Natural killer cell (primary cell): ENCODE data around the gene GAPT. TPM values are rescaled to one million over a fixed set of nuclear protein-coding genes. Genes with fewer than 3 reads are reported as not detected.

ENCODE experiments used
- ATAC-seq, 3 donors: fragments of 150-1000 bp in 2 of 3; fragments of 200-7000 bp in 1 of 3; cut with Tn5 transposase; 1 replicate in 1 of 3; 2 replicates in 2 of 3; pipeline ENCODE4 v1.10.0; 2021; ENCODE audit warnings: mild to moderate bottlenecking in 2 of 3, moderate library complexity in 2 of 3
- DNase-seq, 2 donors: peaks; one replicate each; pipeline versions ENCODE4 v3.0.0 to v3.0.0-alpha.2; 2013 to 2021; ENCODE audit warnings: mixed read lengths in 1 of 2
- H3K27ac ChIP-seq: one replicate; pipeline ENCODE4 v1.5.1; 2013; ENCODE audit warnings: mild to moderate bottlenecking, low read length
- H3K27me3 ChIP-seq: one replicate; pipeline ENCODE4 v1.6.1; 2013; ENCODE audit warnings: low read length; ENCODE audit not compliant: control insufficient read depth, insufficient read depth
- H3K36me3 ChIP-seq: one replicate; pipeline ENCODE4 v1.6.1; 2013; ENCODE audit warnings: low read length; ENCODE audit not compliant: control insufficient read depth, insufficient read depth
- H3K4me1 ChIP-seq: one replicate; pipeline ENCODE4 v1.6.1; 2013; ENCODE audit warnings: low read length; ENCODE audit not compliant: control insufficient read depth, insufficient read depth
- H3K4me3 ChIP-seq: one replicate; pipeline ENCODE4 v1.5.1; 2013; ENCODE audit warnings: low read length
- H3K9me3 ChIP-seq: one replicate; pipeline ENCODE4 v1.6.1; 2013; ENCODE audit warnings: low read length; ENCODE audit not compliant: control insufficient read depth, insufficient read depth
- H3K27ac Mint-ChIP-seq, 2 donors: one replicate each; pipeline ENCODE4 v1.8.0; 2022; ENCODE audit warnings: mild to moderate bottlenecking in 2 of 2, mixed read lengths in 2 of 2, moderate library complexity in 1 of 2
- H3K27me3 Mint-ChIP-seq, 2 donors: one replicate each; pipeline ENCODE4 v1.8.0; 2022; ENCODE audit warnings: low read depth in 2 of 2, mixed read lengths in 2 of 2
- H3K36me3 Mint-ChIP-seq: one replicate; pipeline ENCODE4 v1.8.0; 2022; ENCODE audit warnings: mixed read lengths
- H3K4me1 Mint-ChIP-seq, 2 donors: one replicate each; pipeline ENCODE4 v1.8.0; 2022; ENCODE audit warnings: mixed read lengths in 2 of 2
- H3K4me3 Mint-ChIP-seq: one replicate; pipeline ENCODE4 v1.8.0; 2022; ENCODE audit warnings: mild to moderate bottlenecking, moderate library complexity, mixed read lengths
- H3K9me3 Mint-ChIP-seq, 2 donors: one replicate each; pipeline ENCODE4 v1.8.0; 2022; ENCODE audit warnings: mixed read lengths in 2 of 2
- WGBS: methylation state at CpG from one replicate; pipeline ENCODE4 v1.1.7; 2013; ENCODE audit warnings: missing lambda C conversion rate; ENCODE audit not compliant: insufficient coverage; 5-methylcytosine and 5-hydroxymethylcytosine counted together
- intact Hi-C: fragments of 100-400 bp; cut with micrococcal nuclease; formaldehyde crosslinking; loops from one replicate; pipeline ENCODE4 v1.14.2; 2022
- total RNA-seq, 4 donors: library from RNA; stranded (reverse); fragments of 120-200 nt in 1 of 4; gene quantifications; one replicate each; pipeline versions ENCODE4 v1.2.3 to v1.2.4, GENCODE V29; 2013 to 2022
- TF ChIP-seq, protein P1 (sequence below): fragments of 200-600 bp; IDR thresholded peaks from one replicate; pipeline ENCODE4 v1.8.0; 2022; ENCODE audit warnings: antibody characterized with exemption

GAPT gene
- total RNA-seq, 3 donors from 2014 or later (not counting 1 experiment from before 2014, with no cell fraction given) = 1.7 to 6.1 (median 1.8) TPM

DNA sequence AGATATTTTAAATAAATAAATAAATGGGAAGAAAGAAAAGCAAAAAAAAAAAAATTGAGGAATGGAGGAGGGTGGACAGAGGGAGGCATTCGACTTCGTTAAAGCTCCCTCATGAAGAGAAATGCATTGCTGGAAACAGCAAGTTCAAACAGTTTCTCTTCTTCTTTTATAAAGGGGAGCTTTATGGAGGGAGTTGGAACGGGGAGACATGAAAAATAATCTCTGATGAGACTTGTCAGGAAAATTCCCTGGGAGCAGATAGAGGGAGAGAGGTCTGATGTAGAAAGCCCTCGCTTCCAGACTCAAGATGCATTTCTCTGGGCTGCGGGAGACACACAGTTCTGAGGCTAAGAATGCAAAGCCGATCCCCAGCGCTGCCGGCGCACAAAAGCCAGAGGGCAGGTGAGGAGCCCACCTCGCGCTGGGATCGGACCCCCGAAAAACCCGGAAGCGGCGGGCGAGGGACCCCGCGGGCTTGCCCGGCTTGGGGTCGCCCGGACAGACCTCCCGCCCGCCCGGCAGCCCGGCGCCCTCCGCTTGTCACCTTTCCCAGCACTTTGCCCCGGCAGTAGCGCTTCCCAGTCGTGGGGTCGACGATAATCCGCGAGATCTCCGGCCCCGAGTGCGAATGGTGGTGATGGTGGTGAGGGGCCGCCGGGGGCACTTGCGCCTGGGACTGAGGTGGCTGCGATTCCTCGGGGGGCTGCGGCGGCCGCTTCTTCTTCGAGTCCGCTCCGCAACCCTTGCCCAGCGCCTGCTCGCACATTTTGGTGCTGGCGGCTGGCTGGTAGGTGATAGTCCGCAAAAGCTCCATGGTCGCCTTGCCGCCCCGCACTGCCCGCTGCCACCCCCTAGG, 31.9 kb upstream of the GAPT start:
- no peak for ATAC-seq
- peak in 1 of 2 donors; percentile 49 for DNase-seq
- WGBS = 1% methylated on average over 57 of the region's 57 CpGs

DNA sequence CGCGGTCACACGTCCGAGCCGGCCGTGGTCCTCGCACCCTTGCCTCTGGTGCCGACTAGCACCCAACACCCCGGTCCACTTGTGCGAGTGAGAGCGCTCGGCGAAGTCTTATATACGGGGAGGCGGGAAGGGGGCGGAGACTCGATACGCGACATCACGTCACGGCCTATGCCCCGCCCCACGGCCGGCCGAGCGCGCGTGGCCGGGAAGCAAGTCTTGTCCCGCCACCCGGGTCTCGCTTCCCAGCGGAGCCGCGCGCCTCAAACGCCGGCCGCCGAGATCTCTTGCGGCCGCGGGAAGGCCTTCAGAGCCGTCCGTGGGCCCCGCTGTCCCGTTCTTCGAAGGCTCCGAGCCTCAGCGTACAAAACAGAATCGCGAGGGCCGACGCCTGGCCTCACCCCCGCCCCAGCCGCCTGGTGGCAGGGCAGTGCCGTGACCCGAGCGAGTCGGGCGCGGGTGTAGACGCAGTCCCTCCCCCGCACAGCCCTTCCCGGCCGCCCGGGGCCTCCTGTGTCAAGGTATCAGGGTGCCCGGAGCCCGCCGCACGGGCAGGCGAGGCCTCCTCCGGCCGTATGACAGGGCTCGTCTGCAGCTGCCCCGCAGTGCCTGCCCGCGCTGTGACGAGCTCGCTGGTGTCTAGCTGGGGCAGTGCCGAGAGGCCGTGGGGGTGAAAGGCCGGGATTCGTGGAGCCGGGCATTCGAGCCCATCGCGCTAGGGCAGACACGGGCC, 31.1 kb upstream of the GAPT start, which contains the start of gene PLK2:
TSS of gene PLK2 (minus strand) at position 85 of the 730 bp plus-strand sequence. CDS start 127 bp downstream, outside the sequence.
- peaks cover 13% of the 10 kb centered on the region for H3K27me3 ChIP-seq
- H3K27ac ChIP-seq = peak within 1 kb of the TSS; percentile 95
- intact Hi-C loops = loop anchor here (1.0 to 5.0 kb wide), 4 partner anchors 573 to 1553 kb away; partner anchors contain the start of gene SETD9
- Mint-ChIP-seq H3K4me3 (peak within 1 kb of the TSS; percentile 91), H3K27ac (peak within 1 kb of the TSS; percentile 84 to 90), H3K4me1 (peaks cover 15 to 16% of the 10 kb centered on the region in 2 donors), H3K27me3 (peaks cover 6 to 22% of the 10 kb centered on the region in 2 donors), H3K9me3 (no peaks in the 10 kb centered on the region), H3K36me3 (peaks cover under 1% of the 10 kb centered on the region)
- under 1% methylated on average over 89 of the region's 89 CpGs for WGBS
- DNase-seq = peak; percentile 94 to 95
- TF ChIP-seq, protein P1, sequence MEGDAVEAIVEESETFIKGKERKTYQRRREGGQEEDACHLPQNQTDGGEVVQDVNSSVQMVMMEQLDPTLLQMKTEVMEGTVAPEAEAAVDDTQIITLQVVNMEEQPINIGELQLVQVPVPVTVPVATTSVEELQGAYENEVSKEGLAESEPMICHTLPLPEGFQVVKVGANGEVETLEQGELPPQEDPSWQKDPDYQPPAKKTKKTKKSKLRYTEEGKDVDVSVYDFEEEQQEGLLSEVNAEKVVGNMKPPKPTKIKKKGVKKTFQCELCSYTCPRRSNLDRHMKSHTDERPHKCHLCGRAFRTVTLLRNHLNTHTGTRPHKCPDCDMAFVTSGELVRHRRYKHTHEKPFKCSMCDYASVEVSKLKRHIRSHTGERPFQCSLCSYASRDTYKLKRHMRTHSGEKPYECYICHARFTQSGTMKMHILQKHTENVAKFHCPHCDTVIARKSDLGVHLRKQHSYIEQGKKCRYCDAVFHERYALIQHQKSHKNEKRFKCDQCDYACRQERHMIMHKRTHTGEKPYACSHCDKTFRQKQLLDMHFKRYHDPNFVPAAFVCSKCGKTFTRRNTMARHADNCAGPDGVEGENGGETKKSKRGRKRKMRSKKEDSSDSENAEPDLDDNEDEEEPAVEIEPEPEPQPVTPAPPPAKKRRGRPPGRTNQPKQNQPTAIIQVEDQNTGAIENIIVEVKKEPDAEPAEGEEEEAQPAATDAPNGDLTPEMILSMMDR = no peak
- peak within 1 kb of the TSS; percentile 94 for H3K4me3 ChIP-seq
- no peaks in the 10 kb centered on the region for H3K9me3 ChIP-seq
- ATAC-seq = peak; percentile 79 to 91 (median 82)
- peaks cover 18% of the 10 kb centered on the region for H3K4me1 ChIP-seq
- H3K36me3 ChIP-seq = no peaks in the 10 kb centered on the region

More for the DNA sequence above, 31.9 kb upstream of the GAPT start:
- peaks cover 6 to 22% of the 10 kb centered on the region in 2 donors for H3K27me3 Mint-ChIP-seq
- peaks cover 18% of the 10 kb centered on the region for H3K4me1 ChIP-seq
- H3K27me3 ChIP-seq = peaks cover 13% of the 10 kb centered on the region
- peaks cover 15 to 16% of the 10 kb centered on the region in 2 donors for H3K4me1 Mint-ChIP-seq
- H3K27ac Mint-ChIP-seq = peak overlapping the region; percentile 84 to 90
- H3K36me3 Mint-ChIP-seq = peaks cover 9% of the 10 kb centered on the region
- peak overlapping the region; percentile 95 for H3K27ac ChIP-seq
- no peaks in the 10 kb centered on the region for H3K36me3 ChIP-seq
- H3K9me3 ChIP-seq = no peaks in the 10 kb centered on the region
- H3K4me3 ChIP-seq = peak overlapping the region; percentile 94
- intact Hi-C loops = loop anchor here (1.0 to 5.0 kb wide), 4 partner anchors 572 to 1552 kb away; partner anchors contain the start of gene SETD9
- H3K9me3 Mint-ChIP-seq = no peaks in the 10 kb centered on the region
- TF ChIP-seq, protein P1 = no peak
- H3K4me3 Mint-ChIP-seq = peak overlapping the region; percentile 91

DNA sequence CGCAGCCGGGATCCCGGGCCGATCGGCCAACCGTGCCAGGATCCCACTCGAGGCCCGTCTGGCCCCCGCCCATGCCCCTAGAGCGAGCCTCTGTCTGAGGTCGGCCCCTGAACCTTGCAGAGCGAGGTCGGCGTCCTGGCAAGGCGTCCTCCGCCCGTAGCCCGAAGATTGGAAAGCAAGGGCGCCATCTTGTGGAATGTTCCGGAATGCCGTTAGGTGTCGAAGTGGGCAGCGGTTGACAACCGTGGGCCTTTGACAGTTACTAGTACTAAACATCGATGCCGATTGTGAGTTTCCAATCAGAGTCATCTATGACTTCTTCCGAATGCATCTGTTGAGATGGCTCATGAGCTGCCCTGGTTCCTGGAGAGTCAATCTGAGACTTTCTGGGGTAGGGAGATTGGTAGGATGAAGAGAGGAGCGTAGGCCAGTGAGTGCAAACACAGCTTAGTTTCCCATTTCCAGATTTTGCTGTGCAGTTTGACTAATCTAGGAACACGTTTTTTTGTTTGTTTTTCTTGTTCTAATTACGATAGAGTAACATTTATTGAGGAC, 30.4 kb upstream of the GAPT start:
- H3K36me3 Mint-ChIP-seq = no peaks in the 10 kb centered on the region
- H3K4me3 ChIP-seq = peak overlapping the region; percentile 94
- H3K27me3 ChIP-seq = peaks cover 13% of the 10 kb centered on the region
- peaks cover 18% of the 10 kb centered on the region for H3K4me1 ChIP-seq
- H3K4me1 Mint-ChIP-seq = peaks cover 15 to 16% of the 10 kb centered on the region in 2 donors
- H3K27ac ChIP-seq = peak overlapping the region; percentile 95
- peak; percentile 67 to 81 (median 69) for ATAC-seq
- H3K27me3 Mint-ChIP-seq = peaks cover 6 to 22% of the 10 kb centered on the region in 2 donors
- H3K36me3 ChIP-seq = no peaks in the 10 kb centered on the region
- intact Hi-C loops = loop anchor here (1.0 to 5.0 kb wide), 4 partner anchors 574 to 1554 kb away; partner anchors contain the start of gene SETD9
- H3K9me3 ChIP-seq = no peaks in the 10 kb centered on the region
- H3K9me3 Mint-ChIP-seq = no peaks in the 10 kb centered on the region
- peak overlapping the region; percentile 91 for H3K4me3 Mint-ChIP-seq
- TF ChIP-seq, protein P1 = peak; percentile 75
- peak; percentile 87 to 94 for DNase-seq
- 4% methylated on average over 29 of the region's 30 CpGs for WGBS
- peak overlapping the region; percentile 84 to 90 for H3K27ac Mint-ChIP-seq
